Heart right ventricle (tissue), 16 donors: ENCODE data around the gene NR2F6. TPM values are rescaled to one million over a fixed set of nuclear protein-coding genes. Genes with fewer than 3 reads are reported as not detected.
"Not testable (repeated sequence)": the region's sequence is repeated elsewhere in the genome, so short reads cannot be mapped to it uniquely, and the experiment has no call there.

Source experiments
- ATAC-seq, 8 donors: fragments of 200-7000 bp; cut with Tn5 transposase; one replicate each; pipeline ENCODE4 v1.9.1; 2020; ENCODE audit warnings: mild to moderate bottlenecking in 8 of 8, moderate library complexity in 8 of 8, moderate number of reproducible peaks in 1 of 8
- DNase-seq, 2 donors: peaks; one replicate each; pipeline ENCODE4 v3.0.0-alpha.2; 2020
- H3K27ac ChIP-seq, 10 donors: fragments of 200-600 bp; sonication (generic) in 2 of 10; one replicate each; pipeline versions ENCODE4 v1.5.0 to v1.8.0; 2020 to 2022; ENCODE audit warnings: mild to moderate bottlenecking in 3 of 10
- H3K27me3 ChIP-seq, 7 donors: fragments of 200-600 bp; one replicate each; pipeline ENCODE4 v1.8.0; 2021 to 2022; ENCODE audit warnings: mild to moderate bottlenecking in 2 of 7
- H3K36me3 ChIP-seq, 9 donors: fragments of 200-600 bp; sonication (generic) in 1 of 9; one replicate each; pipeline versions ENCODE4 v1.5.0 to v1.8.0; 2020 to 2022; ENCODE audit warnings: mild to moderate bottlenecking in 2 of 9
- H3K4me1 ChIP-seq, 9 donors: fragments of 200-600 bp; sonication (generic) in 1 of 9; one replicate each; pipeline versions ENCODE4 v1.5.0 to v1.8.0; 2020 to 2022; ENCODE audit warnings: mild to moderate bottlenecking in 4 of 9
- H3K4me3 ChIP-seq, 10 donors: fragments of 200-600 bp; sonication (generic) in 2 of 10; one replicate each; pipeline versions ENCODE4 v1.5.0 to v1.8.0; 2020 to 2022; ENCODE audit warnings: mild to moderate bottlenecking in 7 of 10, moderate library complexity in 2 of 10
- H3K9me3 ChIP-seq, 11 donors: fragments of 200-600 bp in 10 of 11; sonication (generic) in 2 of 11; one replicate each; pipeline versions ENCODE4 v1.5.0 to v1.8.0; 2013 to 2022; ENCODE audit warnings: mild to moderate bottlenecking in 2 of 11, control low read depth in 1 of 11, moderate library complexity in 1 of 11
- CTCF ChIP-seq, 9 donors: fragments of 200-600 bp; sonication (generic) in 2 of 9; IDR thresholded peaks; one replicate each; pipeline versions ENCODE4 v1.5.0 to v1.8.0; 2021 to 2022; ENCODE audit warnings: antibody characterized with exemption in 9 of 9, mild to moderate bottlenecking in 5 of 9, moderate library complexity in 1 of 9
- WGBS, 2 donors: extraction: QIAGEN DNeasy Blood & Tissue Kit; methylation state at CpG; one replicate each; pipeline ENCODE4 v1.1.7; 2013; ENCODE audit warnings: inconsistent platforms in 1 of 2; 5-methylcytosine and 5-hydroxymethylcytosine counted together
- intact Hi-C, 10 donors: fragments of 100-400 bp; cut with DNase I; formaldehyde crosslinking; loops; one replicate each; pipeline versions ENCODE4 v1.11.1 to v1.14.2; 2022
- polyA plus RNA-seq, 2 donors: library from polyadenylated mRNA; stranded (reverse); fragments of 200-250 nt; gene quantifications; one replicate each; pipeline ENCODE4 v1.2.3, GENCODE V29; 2013
- total RNA-seq, 10 donors: library from RNA; stranded (reverse); fragmentation: NEBNext Ultra II Directional in 3 of 10; extraction: Animal tissue kit (Norgen Biotek cat#: 25700) in 3 of 10; gene quantifications; one replicate each; pipeline versions ENCODE4 v1.2.1 to v1.2.4, GENCODE V29; 2021 to 2023
- donor health status: Arrhythmogenic right ventricular cardiomyopathy.
- donor health status: ischemic (EF 13 %, LVEDD 7.1; RV severe dilation, severe dysfunction).
- donor health status: healthy with polysubstance abuse.
- donor health status: DM: no; HTN: yes; CAD: no.
- donor health status: DM: no; HTN: no; CAD: no.
- donor health status: ischemic (EF 25% LVEDD 6.9; RV normal size, moderate dysfunction).
- donor health status: ischemic (EF 25% LVEDD 5.7; RV mildly dilated, moderate dysfunction).
- donor health status: healthy.
- donor health status: DM: yes; HTN: yes; CAD: no.
- donor health status: Ischemic cardiomyopathy.
- donor health status: ischemic (EF 35%, LVEDD 5.7; RV mildly dilated, moderate dysfunction).
- donor health status: nonischemic (EF 11% LVEDD 7.7; RV severe dilation, severe dysfunction).
- donor health status: DM: yes; HTN: yes; CAD: no.
- donor health status: PGD.
- donor health status: ischemic (EF 29% LVEDD 5.4; RV normal size, mild dysfunction).
- donor health status: nonischemic (EF 23%, LVEDD 6.1; RV moderate dilation, normal function).

The NR2F6 gene
- total and polyA plus RNA-seq, 12 donors, result 32.0 to 79.7 (median 42.2) TPM

- Histone ChIP-seq H3K27me3 (no peaks in the 10 kb centered on the region), H3K36me3 (peaks cover 4 to 99% (median 75%) of the 10 kb centered on the region in 9 donors), H3K4me1 (no peaks in the 10 kb centered on the region), H3K27ac (no peak overlapping the region), H3K4me3 (no peak overlapping the region), H3K9me3 (no peaks in the 10 kb centered on the region)
- ATAC-seq (no peak), DNase-seq (no peak)
- WGBS, 2 donors, result 97 to 98% methylated on average over 7 of the region's 7 CpGs
- intact Hi-C loops, result no loop called here
- TF ChIP-seq CTCF (IDR thresholded peaks at IDR 0.05), result no peak
Measured at GRCh38 chr19:17196610-17197009, 49.1 kb downstream of the NR2F6 start.

- no peak for ATAC-seq
- TF ChIP-seq CTCF (IDR thresholded peaks at IDR 0.05), result no peak
- Histone ChIP-seq H3K9me3 (no peaks in the 10 kb centered on the region), H3K36me3 (peaks cover 8 to 99% (median 74%) of the 10 kb centered on the region in 9 donors), H3K4me3 (no peak overlapping the region), H3K27me3 (no peaks in the 10 kb centered on the region), H3K27ac (no peak overlapping the region), H3K4me1 (no peaks in the 10 kb centered on the region)
- WGBS, 2 donors, result 98% methylated on average over 20 to 23 of the region's 23 CpGs
- intact Hi-C loops, result no loop called here
- DNase-seq, result no peak
Measured at GRCh38 chr19:17195106-17195505, 50.6 kb downstream of the NR2F6 start.

GRCh38 chr19:17194608-17195007 lies 51.1 kb downstream of the NR2F6 start:
- Histone ChIP-seq H3K4me1 (no peaks in the 10 kb centered on the region), H3K4me3 (no peak overlapping the region), H3K27me3 (no peaks in the 10 kb centered on the region), H3K36me3 (peaks cover 8 to 99% (median 70%) of the 10 kb centered on the region in 9 donors), H3K27ac (no peak overlapping the region), H3K9me3 (no peaks in the 10 kb centered on the region)
- DNase-seq (no peak), ATAC-seq (no peak)
- 96 to 97% methylated on average over 16 of the region's 16 CpGs for WGBS, 2 donors
- TF ChIP-seq CTCF (IDR thresholded peaks at IDR 0.05), result no peak
- intact Hi-C loops, result no loop called here

GRCh38 chr19:17192751-17193150 lies 53.0 kb downstream of the NR2F6 start:
- no peaks in the 10 kb centered on the region for H3K9me3 ChIP-seq
- ATAC-seq (no peak), DNase-seq (no peak)
- intact Hi-C loops, result no loop called here
- H3K27me3 ChIP-seq, result no peaks in the 10 kb centered on the region
- TF ChIP-seq CTCF (IDR thresholded peaks at IDR 0.05), result no peak
- no peak overlapping the region for H3K4me3 ChIP-seq
- H3K4me1 ChIP-seq, result no peaks in the 10 kb centered on the region
- WGBS, 2 donors, result 97 to 98% methylated on average over 26 of the region's 26 CpGs
- H3K27ac ChIP-seq, result no peak overlapping the region
- H3K36me3 ChIP-seq, result peaks cover 8 to 99% (median 75%) of the 10 kb centered on the region in 9 donors

- H3K4me1 ChIP-seq, intact Hi-C loops, ATAC-seq, DNase-seq, H3K27me3 ChIP-seq, H3K27ac ChIP-seq, H3K4me3 ChIP-seq, H3K9me3 ChIP-seq: not testable (repeated sequence)
- H3K36me3 ChIP-seq, result peaks cover 4 to 99% (median 77%) of the 10 kb centered on the region in 9 donors
- 89 to 90% methylated on average over 6 of the region's 6 CpGs for WGBS, 2 donors
Measured at GRCh38 chr19:17191736-17192135, 54.0 kb downstream of the NR2F6 start.
